Mesenchymal stem cell (in vitro differentiated cells and primary cell): ENCODE measurements around the gene DMBX1.
A peak's percentile ranks its signal among the peaks of the same experiment; 100 is the strongest.

Experiments
- DNase-seq: peaks from one replicate; pipeline ENCODE4 v3.0.0-alpha.2; 2013
- H2AFZ ChIP-seq: one replicate; pipeline ENCODE4 v1.6.1; 2013; ENCODE audit warnings: low read depth, mild to moderate bottlenecking, control low read depth, inconsistent platforms, low read length, moderate library complexity
- H2AK5ac ChIP-seq: 2 replicates; pipeline ENCODE4 v1.6.1; 2013; ENCODE audit warnings: low read length, moderate library complexity, mild to moderate bottlenecking, inconsistent platforms; ENCODE audit not compliant: severe bottlenecking
- H2BK120ac ChIP-seq: one replicate; pipeline ENCODE4 v1.6.1; 2013; ENCODE audit warnings: low read depth, mild to moderate bottlenecking, inconsistent platforms, low read length, moderate library complexity
- H2BK12ac ChIP-seq, 2 experiments: one replicate each; pipeline ENCODE4 v1.6.1; 2013; ENCODE audit warnings: inconsistent platforms in 2 of 2, low read length in 2 of 2, mild to moderate bottlenecking in 2 of 2, moderate library complexity in 2 of 2, control low read depth in 1 of 2
- H2BK15ac ChIP-seq: one replicate; pipeline ENCODE4 v1.6.1; 2013; ENCODE audit warnings: mild to moderate bottlenecking, low read depth, inconsistent platforms; ENCODE audit not compliant: poor library complexity, severe bottlenecking
- H2BK5ac ChIP-seq: 2 replicates; pipeline ENCODE4 v1.6.1; 2013; ENCODE audit warnings: low read depth, mild to moderate bottlenecking, low read length, control low read depth, inconsistent platforms; ENCODE audit not compliant: poor library complexity, severe bottlenecking
- H3K14ac ChIP-seq, 2 experiments: one replicate each; pipeline ENCODE4 v1.6.1; 2013; ENCODE audit warnings: inconsistent platforms in 2 of 2, low read length in 2 of 2, control low read depth in 1 of 2, mild to moderate bottlenecking in 1 of 2, moderate library complexity in 1 of 2
- H3K18ac ChIP-seq, 2 experiments: one replicate each; pipeline ENCODE4 v1.6.1; 2013; ENCODE audit warnings: inconsistent platforms in 2 of 2, low read length in 2 of 2, control low read depth in 1 of 2, low read depth in 1 of 2, mild to moderate bottlenecking in 1 of 2
- H3K23ac ChIP-seq, 2 experiments: one replicate each; pipeline ENCODE4 v1.6.1; 2013; ENCODE audit warnings: inconsistent platforms in 2 of 2, low read length in 2 of 2, mild to moderate bottlenecking in 2 of 2, moderate library complexity in 2 of 2, control low read depth in 1 of 2
- H3K27ac ChIP-seq: 2 replicates; pipeline ENCODE4 v1.5.1; 2013; ENCODE audit warnings: mild to moderate bottlenecking, moderate library complexity, low read length, control low read depth, inconsistent platforms; ENCODE audit not compliant: poor library complexity, severe bottlenecking
- H3K27me3 ChIP-seq, 2 experiments: 2 replicates each; pipeline versions ENCODE4 v1.6.1 to v1.7.0; 2013; ENCODE audit warnings: low read length in 2 of 2, mild to moderate bottlenecking in 2 of 2, moderate library complexity in 2 of 2, control low read depth in 1 of 2, inconsistent platforms in 1 of 2; ENCODE audit not compliant: control insufficient read depth in 1 of 2, insufficient read depth in 1 of 2
- H3K36me3 ChIP-seq, 2 experiments: 2 replicates each; pipeline versions ENCODE4 v1.6.1 to v1.7.0; 2013; ENCODE audit warnings: low read length in 2 of 2, control low read depth in 1 of 2, inconsistent platforms in 1 of 2, low read depth in 1 of 2, mild to moderate bottlenecking in 1 of 2; ENCODE audit not compliant: insufficient read depth in 2 of 2, control insufficient read depth in 1 of 2
- H3K4ac ChIP-seq, 2 experiments: one replicate each; pipeline ENCODE4 v1.6.1; 2013; ENCODE audit warnings: inconsistent platforms in 2 of 2, low read length in 2 of 2, mild to moderate bottlenecking in 2 of 2, moderate library complexity in 2 of 2, control low read depth in 1 of 2, low read depth in 1 of 2
- H3K4me1 ChIP-seq: 2 replicates; pipeline ENCODE4 v1.6.1; 2013; ENCODE audit warnings: low read depth, low read length, control low read depth; ENCODE audit not compliant: control insufficient read depth, insufficient read depth
- H3K4me2 ChIP-seq: 2 replicates; pipeline ENCODE4 v1.6.1; 2013; ENCODE audit warnings: low read length, mild to moderate bottlenecking, inconsistent platforms; ENCODE audit not compliant: poor library complexity, severe bottlenecking
- H3K4me3 ChIP-seq, 2 experiments: 2 replicates each; pipeline versions ENCODE4 v1.5.1 to v1.7.0; 2013; ENCODE audit warnings: low read length in 2 of 2, mild to moderate bottlenecking in 2 of 2, control low read depth in 1 of 2, low read depth in 1 of 2; ENCODE audit not compliant: insufficient read depth in 1 of 2
- H3K79me1 ChIP-seq: replicated peaks from 2 replicates; pipeline ENCODE4 v1.6.1; 2013; ENCODE audit warnings: mild to moderate bottlenecking, control low read depth, low read length, inconsistent platforms; ENCODE audit not compliant: poor library complexity, severe bottlenecking
- H3K9ac ChIP-seq: 2 replicates; pipeline ENCODE4 v1.7.0; 2013; ENCODE audit warnings: mild to moderate bottlenecking, low read length, moderate library complexity
- H3K9me3 ChIP-seq: 2 replicates; pipeline ENCODE4 v1.7.0; 2013; ENCODE audit warnings: mild to moderate bottlenecking, low read length; ENCODE audit not compliant: control insufficient read depth
- H4K8ac ChIP-seq: one replicate; pipeline ENCODE4 v1.6.1; 2013; ENCODE audit warnings: inconsistent platforms, mild to moderate bottlenecking, low read length, moderate library complexity
- H4K91ac ChIP-seq: one replicate; pipeline ENCODE4 v1.6.1; 2013; ENCODE audit warnings: mild to moderate bottlenecking, low read length, inconsistent platforms
- WGBS: methylation state at CpG from one replicate; pipeline ENCODE4 v1.1.7; 2013; ENCODE audit warnings: mixed read lengths; 5-methylcytosine and 5-hydroxymethylcytosine counted together

Gene DMBX1

GRCh38 chr1:46527474-46528296 is 38.0 kb downstream of the DMBX1 start:
- no peak overlapping the region for H3K4me2 ChIP-seq

GRCh38 chr1:46528297-46528955 is 38.8 kb downstream of the DMBX1 start:
- Histone ChIP-seq H2BK12ac (no peak overlapping the region), H3K9me3 (no peaks in the 10 kb centered on the region), H3K4me3 (no peak overlapping the region), H3K27me3 (peaks cover 87% of the 10 kb centered on the region in 2 experiments), H3K79me1 (no peaks in the 10 kb centered on the region), H3K18ac (no peak overlapping the region), H2AFZ (no peak overlapping the region), H2AK5ac (no peak overlapping the region), H3K23ac (no peak overlapping the region), H3K9ac (no peak overlapping the region), H4K91ac (no peak overlapping the region), H3K4ac (no peak overlapping the region), H2BK120ac (no peak overlapping the region), H2BK5ac (no peak overlapping the region), H3K4me1 (peaks cover 4% of the 10 kb centered on the region), H2BK15ac (no peak overlapping the region), H3K27ac (no peak overlapping the region), H3K36me3 (no peaks in the 10 kb centered on the region), H3K4me2 (no peak overlapping the region), H4K8ac (no peak overlapping the region), H3K14ac (no peak overlapping the region)
- 45% methylated on average over 11 of the region's 11 CpGs for WGBS
- no peak for DNase-seq

More at GRCh38 chr1:46527474-46528296, 38.0 kb downstream of the DMBX1 start:
- Histone ChIP-seq H3K18ac (no peak overlapping the region), H3K9me3 (no peaks in the 10 kb centered on the region), H3K4me3 (no peak overlapping the region), H3K36me3 (no peaks in the 10 kb centered on the region), H2AFZ (no peak overlapping the region), H3K79me1 (no peaks in the 10 kb centered on the region), H3K4me1 (peaks cover 2% of the 10 kb centered on the region), H2BK15ac (no peak overlapping the region), H2BK5ac (no peak overlapping the region), H3K27me3 (peaks cover 84 to 89% of the 10 kb centered on the region in 2 experiments), H4K91ac (no peak overlapping the region), H3K23ac (no peak overlapping the region), H2AK5ac (no peak overlapping the region), H3K14ac (no peak overlapping the region), H3K9ac (no peak overlapping the region), H2BK12ac (no peak overlapping the region), H2BK120ac (no peak overlapping the region), H4K8ac (no peak overlapping the region), H3K27ac (no peak overlapping the region), H3K4ac (no peak overlapping the region)
- 17% methylated on average over 3 of the region's 3 CpGs for WGBS
- DNase-seq = peak; percentile 71

DNA sequence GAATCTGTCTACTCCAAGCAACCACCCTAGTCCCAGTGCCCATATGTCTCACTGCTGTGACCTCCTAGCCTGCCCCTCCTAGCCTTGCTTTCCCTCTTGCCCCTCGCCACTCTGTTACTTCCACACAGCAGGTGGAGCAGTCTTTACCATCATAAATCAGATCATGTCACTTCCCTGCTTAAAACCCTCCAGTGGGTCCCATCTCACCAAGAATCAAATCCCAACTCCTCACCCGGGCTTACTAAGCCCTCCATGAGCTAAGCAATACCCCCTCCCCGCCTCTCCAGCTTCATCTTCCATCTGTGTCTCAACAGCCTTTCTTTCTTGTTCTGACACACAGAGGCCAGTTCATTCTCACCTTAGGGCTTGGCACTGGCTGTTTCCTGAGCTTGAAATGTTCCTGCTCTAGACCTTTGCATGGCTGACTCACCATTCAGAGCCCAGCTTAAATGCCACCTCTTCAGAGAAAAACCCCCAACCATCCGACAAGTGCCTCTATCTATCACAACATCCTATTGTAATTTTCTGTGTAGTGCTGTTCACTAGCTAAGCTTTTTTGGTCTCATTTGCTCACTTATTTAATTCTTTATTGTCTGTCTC is 39.5 kb downstream of the DMBX1 start:
- Histone ChIP-seq H3K4me1 (peaks cover 6% of the 10 kb centered on the region), H4K8ac (no peak overlapping the region), H3K4me3 (no peak overlapping the region), H3K79me1 (no peaks in the 10 kb centered on the region), H3K27ac (no peak overlapping the region), H2BK120ac (no peak overlapping the region), H3K36me3 (no peaks in the 10 kb centered on the region), H2BK12ac (no peak overlapping the region), H3K9me3 (no peaks in the 10 kb centered on the region), H2BK15ac (no peak overlapping the region), H2BK5ac (no peak overlapping the region), H3K4ac (no peak overlapping the region), H3K23ac (no peak overlapping the region), H2AK5ac (no peak overlapping the region), H2AFZ (no peak overlapping the region), H3K14ac (no peak overlapping the region), H3K27me3 (peaks cover 90 to 91% of the 10 kb centered on the region in 2 experiments), H3K4me2 (no peak overlapping the region), H3K9ac (no peak overlapping the region), H3K18ac (no peak overlapping the region), H4K91ac (no peak overlapping the region)
- no peak for DNase-seq
- WGBS = 54% methylated on average over 3 of the region's 4 CpGs

DNA sequence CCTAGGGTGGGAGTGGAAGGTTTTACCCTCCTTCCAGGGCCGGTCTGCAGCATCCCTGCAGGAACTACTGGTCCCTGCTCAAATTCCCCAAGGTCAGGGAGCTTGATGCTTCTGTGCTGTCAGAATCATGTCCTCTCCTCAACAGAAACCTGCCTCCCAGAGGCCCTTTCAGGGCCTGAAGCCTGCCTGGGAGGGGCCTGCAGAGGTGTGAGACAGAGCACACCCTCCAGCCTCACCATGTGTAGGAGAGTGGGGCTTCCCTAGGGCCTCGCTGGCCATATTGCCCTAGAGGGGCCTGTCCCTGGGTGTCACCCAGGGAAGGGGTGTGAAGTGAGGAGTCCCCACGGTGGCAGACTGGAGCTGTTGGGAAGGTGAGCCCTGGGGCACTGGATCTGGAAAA is 40.7 kb downstream of the DMBX1 start:
- no peak overlapping the region for H3K27ac ChIP-seq
- H3K27me3 ChIP-seq = peaks cover 90 to 91% of the 10 kb centered on the region in 2 experiments
- no peaks in the 10 kb centered on the region for H3K9me3 ChIP-seq
- no peak overlapping the region for H2AFZ ChIP-seq
- H3K18ac ChIP-seq = no peak overlapping the region
- peak overlapping the region; percentile 3 for H4K91ac ChIP-seq
- H2BK15ac ChIP-seq = no peak overlapping the region
- H2BK120ac ChIP-seq = no peak overlapping the region
- no peak for DNase-seq
- H3K4me2 ChIP-seq = no peak overlapping the region
- no peak overlapping the region for H3K4me3 ChIP-seq
- H4K8ac ChIP-seq = no peak overlapping the region
- H3K14ac ChIP-seq = no peak overlapping the region
- no peak overlapping the region for H2BK12ac ChIP-seq
- H3K79me1 ChIP-seq = no peaks in the 10 kb centered on the region
- H2BK5ac ChIP-seq = no peak overlapping the region
- no peaks in the 10 kb centered on the region for H3K36me3 ChIP-seq
- no peak overlapping the region for H3K9ac ChIP-seq
- 61% methylated on average over 3 of the region's 3 CpGs for WGBS
- H3K4me1 ChIP-seq = peaks cover 6% of the 10 kb centered on the region
- H3K23ac ChIP-seq = no peak overlapping the region
- no peak overlapping the region for H3K4ac ChIP-seq
- no peak overlapping the region for H2AK5ac ChIP-seq
